DND-41 (cell line): ENCODE data around the gene AGAP1.

Experiments
- ATAC-seq: fragments of 200-7000 bp; cut with Tn5 transposase; 3 replicates; pipeline ENCODE4 v1.9.1; 2021; ENCODE audit warnings: low read depth; ENCODE audit not compliant: insufficient read depth
- DNase-seq: peaks from one replicate; pipeline ENCODE4 v3.0.0-alpha.2; 2020
- H2AFZ ChIP-seq: 2 replicates; pipeline ENCODE4 v1.6.0; 2012; ENCODE audit warnings: low read depth, low read length
- H3K27ac ChIP-seq: 2 replicates; pipeline ENCODE4 v1.5.1; 2012; ENCODE audit warnings: low read length, inconsistent platforms
- H3K27me3 ChIP-seq: fragments of 200-600 bp; sonication (generic); 2 replicates; pipeline ENCODE4 v1.6.0; 2012; ENCODE audit warnings: low read length, mild to moderate bottlenecking, inconsistent platforms; ENCODE audit not compliant: insufficient read depth, poor library complexity
- H3K36me3 ChIP-seq: 2 replicates; pipeline ENCODE4 v1.5.1; 2012; ENCODE audit warnings: low read length, inconsistent platforms; ENCODE audit not compliant: insufficient read depth
- H3K4me1 ChIP-seq: 2 replicates; pipeline ENCODE4 v1.5.1; 2012; ENCODE audit warnings: mild to moderate bottlenecking, low read length; ENCODE audit not compliant: insufficient read depth
- H3K4me2 ChIP-seq: 2 replicates; pipeline ENCODE4 v1.6.0; 2012; ENCODE audit warnings: mild to moderate bottlenecking, moderate library complexity, low read length, inconsistent platforms; ENCODE audit not compliant: insufficient read depth
- H3K4me3 ChIP-seq, 2 experiments: fragments of 200-600 bp in 1 of 2; shearing (Covaris generic) in 1 of 2; 2 replicates each; pipeline ENCODE4 v1.5.1; 2012 to 2016; ENCODE audit warnings: inconsistent platforms in 2 of 2, low read length in 2 of 2, mild to moderate bottlenecking in 2 of 2, low read depth in 1 of 2, moderate library complexity in 1 of 2
- H3K79me2 ChIP-seq: 2 replicates; pipeline ENCODE4 v1.6.0; 2012; ENCODE audit warnings: low read length, inconsistent platforms; ENCODE audit not compliant: insufficient read depth
- H3K9ac ChIP-seq: 2 replicates; pipeline ENCODE4 v1.6.0; 2012; ENCODE audit warnings: low read depth, mild to moderate bottlenecking, inconsistent platforms, low read length, moderate library complexity
- H3K9me3 ChIP-seq: 2 replicates; pipeline ENCODE4 v1.5.1; 2012; ENCODE audit warnings: low read length, moderate library complexity, mild to moderate bottlenecking, inconsistent platforms; ENCODE audit not compliant: insufficient read depth, severe bottlenecking
- H4K20me1 ChIP-seq: 2 replicates; pipeline ENCODE4 v1.6.0; 2012; ENCODE audit warnings: low read length; ENCODE audit not compliant: insufficient read depth
- CTCF ChIP-seq: IDR thresholded peaks from 2 replicates; pipeline ENCODE4 v1.5.1; 2012; ENCODE audit warnings: borderline replicate concordance, low read length, moderate library complexity, mild to moderate bottlenecking; ENCODE audit not compliant: poor library complexity, severe bottlenecking; ENCODE audit errors: extremely low read depth
- EZH2 ChIP-seq: IDR thresholded peaks from 3 replicates; pipeline ENCODE4 v1.6.1; 2012; ENCODE audit warnings: borderline replicate concordance, low read depth, mild to moderate bottlenecking, moderate library complexity, low read length, inconsistent platforms; ENCODE audit not compliant: severe bottlenecking

Gene AGAP1

GRCh38 chr2:235808366-235808765 lies 314.5 kb downstream of the AGAP1 start:
- Histone ChIP-seq H3K36me3 (peaks cover 7% of the 10 kb centered on the region; the same call in 1 of the 2 replicates), H3K27me3 (no peaks in the 10 kb centered on the region)

GRCh38 chr2:235810252-235810651 lies 316.4 kb downstream of the AGAP1 start:
- Histone ChIP-seq H3K36me3 (peaks cover 7% of the 10 kb centered on the region; the same call in 1 of the 2 replicates), H3K79me2 (no peaks in the 10 kb centered on the region), H3K9ac (no peak overlapping the region), H3K27ac (no peak overlapping the region), H3K4me3 (no peak overlapping the region), H4K20me1 (no peaks in the 10 kb centered on the region), H3K4me2 (no peak overlapping the region), H3K27me3 (no peaks in the 10 kb centered on the region), H3K9me3 (no peaks in the 10 kb centered on the region), H3K4me1 (no peaks in the 10 kb centered on the region), H2AFZ (no peak overlapping the region)
- TF ChIP-seq CTCF, result no peak
- no peak for TF ChIP-seq EZH2
- ATAC-seq (no peak), DNase-seq (no peak)

More at GRCh38 chr2:235808366-235808765, 314.5 kb downstream of the AGAP1 start:
- H3K9me3 ChIP-seq, result no peaks in the 10 kb centered on the region
- H3K4me1 ChIP-seq, result no peaks in the 10 kb centered on the region
- no peak for DNase-seq
- no peaks in the 10 kb centered on the region for H3K79me2 ChIP-seq
- no peak overlapping the region for H3K4me2 ChIP-seq
- no peak for ATAC-seq
- TF ChIP-seq CTCF (no peak), EZH2 (no peak)
- H2AFZ ChIP-seq, result no peak overlapping the region
- H3K9ac ChIP-seq, result no peak overlapping the region
- peaks cover 2% of the 10 kb centered on the region; the same call in 1 of the 2 replicates for H4K20me1 ChIP-seq
- no peak overlapping the region for H3K4me3 ChIP-seq
- no peak overlapping the region for H3K27ac ChIP-seq

GRCh38 chr2:235810846-235811245 lies 317.0 kb downstream of the AGAP1 start:
- Histone ChIP-seq H3K9ac (no peak overlapping the region), H3K36me3 (peaks cover 7% of the 10 kb centered on the region; the same call in 1 of the 2 replicates), H3K4me3 (no peak overlapping the region), H4K20me1 (no peaks in the 10 kb centered on the region), H3K4me1 (no peaks in the 10 kb centered on the region), H3K79me2 (no peaks in the 10 kb centered on the region), H3K27me3 (no peaks in the 10 kb centered on the region), H2AFZ (no peak overlapping the region), H3K4me2 (no peak overlapping the region), H3K9me3 (no peaks in the 10 kb centered on the region), H3K27ac (no peak overlapping the region)
- ATAC-seq (no peak), DNase-seq (no peak)
- no peak for TF ChIP-seq CTCF
- TF ChIP-seq EZH2, result no peak
